ENCODE results near the gene TBC1D14.

DNA sequence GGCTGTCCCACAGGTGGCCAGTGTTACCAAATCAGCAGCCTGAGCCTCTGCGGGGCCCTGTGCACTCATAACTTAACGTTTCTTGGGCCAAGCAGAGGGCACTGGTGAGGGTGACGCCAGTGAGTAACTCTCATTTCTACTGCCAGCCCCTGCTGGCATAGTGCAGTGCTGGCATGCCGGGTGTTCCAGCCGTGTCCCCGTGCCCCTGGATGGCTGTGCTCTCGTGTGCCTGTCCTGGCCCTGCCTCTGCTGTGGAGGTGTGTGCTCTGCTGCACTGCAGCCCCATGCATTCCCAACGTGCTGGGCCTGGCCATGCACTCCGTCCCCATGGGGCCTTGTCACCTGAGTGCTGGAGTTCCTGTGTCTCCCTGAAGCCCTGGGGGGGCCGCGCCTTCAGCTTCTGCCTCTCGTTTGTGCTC, 14.7 kb downstream of the TBC1D14 start:
- TF ChIP-seq, protein P1, sequence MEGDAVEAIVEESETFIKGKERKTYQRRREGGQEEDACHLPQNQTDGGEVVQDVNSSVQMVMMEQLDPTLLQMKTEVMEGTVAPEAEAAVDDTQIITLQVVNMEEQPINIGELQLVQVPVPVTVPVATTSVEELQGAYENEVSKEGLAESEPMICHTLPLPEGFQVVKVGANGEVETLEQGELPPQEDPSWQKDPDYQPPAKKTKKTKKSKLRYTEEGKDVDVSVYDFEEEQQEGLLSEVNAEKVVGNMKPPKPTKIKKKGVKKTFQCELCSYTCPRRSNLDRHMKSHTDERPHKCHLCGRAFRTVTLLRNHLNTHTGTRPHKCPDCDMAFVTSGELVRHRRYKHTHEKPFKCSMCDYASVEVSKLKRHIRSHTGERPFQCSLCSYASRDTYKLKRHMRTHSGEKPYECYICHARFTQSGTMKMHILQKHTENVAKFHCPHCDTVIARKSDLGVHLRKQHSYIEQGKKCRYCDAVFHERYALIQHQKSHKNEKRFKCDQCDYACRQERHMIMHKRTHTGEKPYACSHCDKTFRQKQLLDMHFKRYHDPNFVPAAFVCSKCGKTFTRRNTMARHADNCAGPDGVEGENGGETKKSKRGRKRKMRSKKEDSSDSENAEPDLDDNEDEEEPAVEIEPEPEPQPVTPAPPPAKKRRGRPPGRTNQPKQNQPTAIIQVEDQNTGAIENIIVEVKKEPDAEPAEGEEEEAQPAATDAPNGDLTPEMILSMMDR (conservative IDR thresholded peaks at IDR 0.05; ENCODE audit: low read length), result no peak
- no peak for TF ChIP-seq EZH2phosphoT487 (IDR thresholded peaks at IDR 0.05; ENCODE audit: borderline replicate concordance)

Data from Loucy (cell line).